ENCODE results near the gene TRIM8. TPM values are rescaled to one million over a fixed set of nuclear protein-coding genes. Genes with fewer than 3 reads are reported as not detected.

TRIM8 gene
- total and polyA plus RNA-seq, 2 of the 4 experiments (the other 2 are of a cell fraction): 25.5 to 126 TPM

GRCh38 chr10:102676534-102677315, 32.4 kb downstream of the TRIM8 start:
- peaks cover 2% of the 10 kb centered on the region; the same call in 1 of the 2 replicates for H3K36me3 ChIP-seq (ENCODE audit: control insufficient read depth, insufficient read depth, low read length)
- H3K56ac ChIP-seq (ENCODE audit: extremely low read depth, insufficient read depth, low read length): peak overlapping the region; percentile 78; the same call in 1 of the 2 replicates
- H3K4me3 ChIP-seq (ENCODE audit: insufficient read depth, low read depth, low read length): no peak overlapping the region
- H4K5ac ChIP-seq (ENCODE audit: low read depth, low read length): peak overlapping the region; percentile 89
- H2AFZ ChIP-seq (replicated peaks; ENCODE audit: low read length, poor library complexity): peak overlapping the region; percentile 39
- H3K9me1 ChIP-seq (ENCODE audit: insufficient read depth, low read length): peaks cover 27% of the 10 kb centered on the region
- peak overlapping the region; percentile 73 for H3K9ac ChIP-seq (ENCODE audit: low read depth, low read length)
- no peaks in the 10 kb centered on the region for H3K9me3 ChIP-seq (ENCODE audit: control insufficient read depth, insufficient read depth, low read length)
- H2AK9ac ChIP-seq (replicated peaks; ENCODE audit: low read depth, low read length, poor library complexity): peak overlapping the region; percentile 73
- BruUV-seq (replicated peaks): no TSS peak
- H2BK15ac ChIP-seq (ENCODE audit: low read depth, low read length): peak overlapping the region; percentile 79; the same call in 2 of the 3 replicates
- peak overlapping the region; percentile 78 for H3K14ac ChIP-seq (replicated peaks; ENCODE audit: low read depth, low read length)
- no peaks in the 10 kb centered on the region for H4K20me1 ChIP-seq (ENCODE audit: insufficient read depth, low read length)
- H3K4me2 ChIP-seq (ENCODE audit: low read depth, low read length): peak overlapping the region; percentile 76
- no peak for ATAC-seq (ENCODE audit: low read depth)
- WGBS, 2 experiments (ENCODE audit: extremely low coverage in 2 of 2, insufficient read length in 1 of 2): no CpG with 5 or more reads among the region's 9 CpGs
- peak overlapping the region; percentile 84 for H2BK20ac ChIP-seq (ENCODE audit: low read depth, low read length)
- intact Hi-C loops (cut with micrococcal nuclease) (loop anchor here (1.0 to 2.0 kb wide), 2 partner anchors 30 to 174 kb away; partner anchors contain the start of gene ACTR1A), dilution Hi-C loops (cut with HindIII; ENCODE audit: low sequenced_read_pairs, unreplicated experiment) (no loop called here), in situ Hi-C loops (cut with MboI; ENCODE audit: low sequenced_read_pairs) (no loop called here)
- H3K79me1 ChIP-seq (ENCODE audit: low read depth in 1 of 2, low read length in 2 of 2): peaks cover 9 to 53% of the 10 kb centered on the region in 2 experiments; a peak in 3 of 4 replicates
- H4K91ac ChIP-seq (ENCODE audit: insufficient read depth, low read depth, low read length): peak overlapping the region; percentile 83
- H2BK5ac ChIP-seq (ENCODE audit: low read depth, low read length, poor library complexity, severe bottlenecking): peak overlapping the region; percentile 97
- peak overlapping the region; percentile 82 for H3K23ac ChIP-seq (ENCODE audit: low read depth, low read length)
- no peak for TF ChIP-seq RAD21 (IDR thresholded peaks at IDR 0.05; ENCODE audit: low read length)
- no peak for TF ChIP-seq MXI1 (IDR thresholded peaks at IDR 0.05; ENCODE audit: borderline replicate concordance, low read depth, low read length)
- TF ChIP-seq RFX5 (IDR thresholded peaks at IDR 0.05; ENCODE audit: low read depth, low read length): no peak
- no peak for TF ChIP-seq FOS (IDR thresholded peaks at IDR 0.05; ENCODE audit: low read depth, low read length)
- no peak for TF ChIP-seq CTCF (conservative IDR thresholded peaks at IDR 0.05; ENCODE audit: low read depth, low read length)
- TF ChIP-seq NFE2L2 (IDR thresholded peaks at IDR 0.05; ENCODE audit: low read depth, low read length): no peak
- no peak for TF ChIP-seq CEBPB (IDR thresholded peaks at IDR 0.05; ENCODE audit: low read depth, low read length)
- TF ChIP-seq CHD1 (IDR thresholded peaks at IDR 0.05; ENCODE audit: low read depth, low read length): no peak
- TF ChIP-seq ELK1 (IDR thresholded peaks at IDR 0.05; ENCODE audit: borderline replicate concordance, low read depth, low read length): no peak
- peak overlapping the region; percentile 99 for H3K27ac ChIP-seq (ENCODE audit: insufficient read depth, low read length)
- peaks cover 49% of the 10 kb centered on the region for H3K4me1 ChIP-seq (ENCODE audit: control insufficient read depth, insufficient read depth, low read length)
- H2AK5ac ChIP-seq (ENCODE audit: low read depth, low read length): peak overlapping the region; percentile 71
- H3K4ac ChIP-seq (ENCODE audit: low read depth, low read length): peak overlapping the region; percentile 66
- DNase-seq: no peak
- ChIA-PET POLR2A (ENCODE audit: unreplicated experiment) (interaction anchor here (0.7 to 1.1 kb wide), 3 partner anchors 16 to 90 kb away, joined by 3 to 14 read pairs (median 4); no protein-coding TSS in a partner anchor), CTCF (interaction anchor here (0.6 to 2.9 kb wide), 6 partner anchors 12 to 37 kb away, joined by 3 to 14 read pairs (median 4); partner anchors contain the start of genes ARL3 and SFXN2)
- H3K18ac ChIP-seq (ENCODE audit: low read depth, low read length): peak overlapping the region; percentile 86
- H3K27me3 ChIP-seq (ENCODE audit: control insufficient read depth, insufficient read depth, low read length): no peaks in the 10 kb centered on the region
- peak overlapping the region; percentile 22 to 83 for H4K8ac ChIP-seq (ENCODE audit: low read depth in 2 of 2, low read length in 2 of 2)
- H2BK120ac ChIP-seq (ENCODE audit: low read depth, low read length): peak overlapping the region; percentile 85
